Measurements from ENCODE around the gene CCNI2.
A peak's percentile ranks its signal among the peaks of the same experiment; 100 is the strongest.

The CCNI2 gene

GRCh38 chr5:132767150-132767549 is 19.9 kb downstream of the CCNI2 start:
- H3K4me1 ChIP-seq (ENCODE audit: insufficient read depth, low read length): peaks cover 13% of the 10 kb centered on the region
- H3K36me3 ChIP-seq (ENCODE audit: insufficient read depth, low read length): no peaks in the 10 kb centered on the region
- no peak overlapping the region for H3K9ac ChIP-seq (ENCODE audit: low read depth, low read length)
- H3K9me3 ChIP-seq (ENCODE audit: control insufficient read depth, insufficient read depth, low read length): no peaks in the 10 kb centered on the region

GRCh38 chr5:132768485-132768868 is 21.3 kb downstream of the CCNI2 start:
- peaks cover 16% of the 10 kb centered on the region for H3K4me1 ChIP-seq (ENCODE audit: insufficient read depth, low read length)
- H3K9me3 ChIP-seq (ENCODE audit: control insufficient read depth, insufficient read depth, low read length): no peaks in the 10 kb centered on the region
- H3K9ac ChIP-seq (ENCODE audit: low read depth, low read length): no peak overlapping the region
- no peaks in the 10 kb centered on the region for H3K36me3 ChIP-seq (ENCODE audit: insufficient read depth, low read length)

- Histone ChIP-seq H3K4me1 (ENCODE audit: insufficient read depth, low read length) (peaks cover 21% of the 10 kb centered on the region), H3K9me3 (ENCODE audit: control insufficient read depth, insufficient read depth, low read length) (no peaks in the 10 kb centered on the region), H3K9ac (ENCODE audit: low read depth, low read length) (no peak overlapping the region), H3K36me3 (ENCODE audit: insufficient read depth, low read length) (no peaks in the 10 kb centered on the region)
Measured at GRCh38 chr5:132770476-132771159, 23.4 kb downstream of the CCNI2 start.

- H3K9ac ChIP-seq (ENCODE audit: low read depth, low read length): no peak overlapping the region
Measured at GRCh38 chr5:132771503-132771998, 24.3 kb downstream of the CCNI2 start.

GRCh38 chr5:132772291-132773070 is 25.3 kb downstream of the CCNI2 start:
- H3K9me3 ChIP-seq (ENCODE audit: control insufficient read depth, insufficient read depth, low read length): no peaks in the 10 kb centered on the region
- H3K9ac ChIP-seq (ENCODE audit: low read depth, low read length): no peak overlapping the region
- H3K36me3 ChIP-seq (ENCODE audit: insufficient read depth, low read length): no peaks in the 10 kb centered on the region
- H3K4me1 ChIP-seq (ENCODE audit: insufficient read depth, low read length): peaks cover 25% of the 10 kb centered on the region

More at GRCh38 chr5:132771503-132771998, 24.3 kb downstream of the CCNI2 start:
- Histone ChIP-seq H3K36me3 (ENCODE audit: insufficient read depth, low read length) (no peaks in the 10 kb centered on the region), H3K9me3 (ENCODE audit: control insufficient read depth, insufficient read depth, low read length) (no peaks in the 10 kb centered on the region), H3K4me1 (ENCODE audit: insufficient read depth, low read length) (peaks cover 25% of the 10 kb centered on the region)

- Histone ChIP-seq H3K9me3 (ENCODE audit: control insufficient read depth, insufficient read depth, low read length) (no peaks in the 10 kb centered on the region), H3K9ac (ENCODE audit: low read depth, low read length) (no peak overlapping the region), H3K36me3 (ENCODE audit: insufficient read depth, low read length) (no peaks in the 10 kb centered on the region), H3K4me1 (ENCODE audit: insufficient read depth, low read length) (peaks cover 25% of the 10 kb centered on the region)
Measured at GRCh38 chr5:132773114-132773513, 25.9 kb downstream of the CCNI2 start.

GRCh38 chr5:132773601-132774355 is 26.6 kb downstream of the CCNI2 start:
- H3K4me1 ChIP-seq (ENCODE audit: insufficient read depth, low read length): peaks cover 25% of the 10 kb centered on the region
- no peaks in the 10 kb centered on the region for H3K9me3 ChIP-seq (ENCODE audit: control insufficient read depth, insufficient read depth, low read length)
- H3K36me3 ChIP-seq (ENCODE audit: insufficient read depth, low read length): no peaks in the 10 kb centered on the region
- H3K9ac ChIP-seq (ENCODE audit: low read depth, low read length): no peak overlapping the region

- H3K9ac ChIP-seq (ENCODE audit: low read depth, low read length): no peak overlapping the region
- no peaks in the 10 kb centered on the region for H3K9me3 ChIP-seq (ENCODE audit: control insufficient read depth, insufficient read depth, low read length)
- no peaks in the 10 kb centered on the region for H3K36me3 ChIP-seq (ENCODE audit: insufficient read depth, low read length)
- peaks cover 25% of the 10 kb centered on the region for H3K4me1 ChIP-seq (ENCODE audit: insufficient read depth, low read length)
Measured at GRCh38 chr5:132774406-132774805, 27.2 kb downstream of the CCNI2 start.

GRCh38 chr5:132774896-132775295 is 27.7 kb downstream of the CCNI2 start:
- Histone ChIP-seq H3K9me3 (ENCODE audit: control insufficient read depth, insufficient read depth, low read length) (no peaks in the 10 kb centered on the region), H3K9ac (ENCODE audit: low read depth, low read length) (no peak overlapping the region), H3K36me3 (ENCODE audit: insufficient read depth, low read length) (no peaks in the 10 kb centered on the region), H3K4me1 (ENCODE audit: insufficient read depth, low read length) (peaks cover 25% of the 10 kb centered on the region)

GRCh38 chr5:132775476-132775961 is 28.3 kb downstream of the CCNI2 start:
- peak overlapping the region; percentile 56; the same call in 1 of the 2 replicates for H3K9ac ChIP-seq (ENCODE audit: low read depth, low read length)
- peaks cover 25% of the 10 kb centered on the region for H3K4me1 ChIP-seq (ENCODE audit: insufficient read depth, low read length)
- H3K9me3 ChIP-seq (ENCODE audit: control insufficient read depth, insufficient read depth, low read length): no peaks in the 10 kb centered on the region
- no peaks in the 10 kb centered on the region for H3K36me3 ChIP-seq (ENCODE audit: insufficient read depth, low read length)

- H3K36me3 ChIP-seq (ENCODE audit: insufficient read depth, low read length): no peaks in the 10 kb centered on the region
- no peaks in the 10 kb centered on the region for H3K9me3 ChIP-seq (ENCODE audit: control insufficient read depth, insufficient read depth, low read length)
- peaks cover 20% of the 10 kb centered on the region for H3K4me1 ChIP-seq (ENCODE audit: insufficient read depth, low read length)
- peak overlapping the region; percentile 56 for H3K9ac ChIP-seq (ENCODE audit: low read depth, low read length)
Measured at GRCh38 chr5:132776131-132776937, 29.1 kb downstream of the CCNI2 start.

- Histone ChIP-seq H3K36me3 (ENCODE audit: insufficient read depth, low read length) (no peaks in the 10 kb centered on the region), H3K4me1 (ENCODE audit: insufficient read depth, low read length) (peaks cover 15% of the 10 kb centered on the region), H3K9me3 (ENCODE audit: control insufficient read depth, insufficient read depth, low read length) (no peaks in the 10 kb centered on the region), H3K9ac (ENCODE audit: low read depth, low read length) (peak overlapping the region; percentile 56)
Measured at GRCh38 chr5:132776938-132777208, 29.6 kb downstream of the CCNI2 start.

GRCh38 chr5:132777209-132778069 is 30.2 kb downstream of the CCNI2 start, which contains the start of gene SEPTIN8:
Gene SEPTIN8 (minus strand): TSS chr5:132777239. CDS start chr5:132777137, 102 bp downstream.
- peaks cover 9% of the 10 kb centered on the region; the same call in 1 of the 2 replicates for H3K4me1 ChIP-seq (ENCODE audit: insufficient read depth, low read length)
- H3K9me3 ChIP-seq (ENCODE audit: control insufficient read depth, insufficient read depth, low read length): no peaks in the 10 kb centered on the region
- H3K36me3 ChIP-seq (ENCODE audit: insufficient read depth, low read length): no peaks in the 10 kb centered on the region
- peak within 1 kb of the TSS; percentile 56 for H3K9ac ChIP-seq (ENCODE audit: low read depth, low read length)

All from ES-I3 (cell line).